ENCODE measurements around the gene GRB7.

DNA sequence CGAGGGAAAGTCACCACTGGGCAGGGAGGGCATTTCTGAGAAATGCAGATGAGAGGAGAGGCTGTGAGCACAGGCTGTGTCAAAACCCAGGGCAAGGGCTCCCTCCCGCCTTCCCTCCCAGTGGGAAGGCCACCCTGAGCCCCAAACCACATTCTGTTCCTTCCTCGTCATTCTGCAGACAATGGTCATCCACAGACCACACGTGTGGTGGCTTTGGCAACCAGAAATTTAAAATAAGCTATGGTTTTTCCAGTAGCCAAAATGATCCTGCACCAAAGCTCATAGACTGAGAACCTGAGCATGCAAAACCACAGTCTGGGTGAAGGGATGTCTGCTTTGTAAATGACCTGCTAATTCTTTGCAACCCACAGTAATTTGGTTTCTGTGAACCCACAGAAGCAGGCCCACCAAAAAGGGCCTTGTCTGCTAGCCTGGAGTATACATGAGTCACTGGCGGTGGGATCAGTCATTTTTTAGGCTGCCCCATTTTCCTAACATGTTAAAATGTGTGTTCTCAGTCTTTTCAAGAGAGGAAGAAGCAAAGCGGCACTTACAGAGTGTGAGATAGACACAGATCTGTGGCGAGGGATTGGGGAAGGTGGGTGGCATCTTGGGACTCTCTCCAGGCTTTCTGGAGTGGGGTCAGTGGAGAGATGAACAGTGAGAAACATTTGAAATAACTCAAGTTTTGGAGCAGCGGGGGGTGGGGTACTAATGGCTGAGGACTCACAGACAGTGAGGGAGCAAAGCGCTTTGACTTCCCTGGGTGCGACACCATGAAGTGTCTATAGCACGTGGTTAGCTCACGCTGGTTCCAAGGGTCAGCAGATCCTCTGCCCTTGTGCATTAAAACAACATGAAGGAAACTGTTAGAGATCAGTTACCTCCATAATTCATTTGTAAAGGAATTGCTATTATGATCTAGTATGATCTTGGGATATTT, 20.5 kb downstream of the GRB7 start:
- TF ChIP-seq, protein P1, sequence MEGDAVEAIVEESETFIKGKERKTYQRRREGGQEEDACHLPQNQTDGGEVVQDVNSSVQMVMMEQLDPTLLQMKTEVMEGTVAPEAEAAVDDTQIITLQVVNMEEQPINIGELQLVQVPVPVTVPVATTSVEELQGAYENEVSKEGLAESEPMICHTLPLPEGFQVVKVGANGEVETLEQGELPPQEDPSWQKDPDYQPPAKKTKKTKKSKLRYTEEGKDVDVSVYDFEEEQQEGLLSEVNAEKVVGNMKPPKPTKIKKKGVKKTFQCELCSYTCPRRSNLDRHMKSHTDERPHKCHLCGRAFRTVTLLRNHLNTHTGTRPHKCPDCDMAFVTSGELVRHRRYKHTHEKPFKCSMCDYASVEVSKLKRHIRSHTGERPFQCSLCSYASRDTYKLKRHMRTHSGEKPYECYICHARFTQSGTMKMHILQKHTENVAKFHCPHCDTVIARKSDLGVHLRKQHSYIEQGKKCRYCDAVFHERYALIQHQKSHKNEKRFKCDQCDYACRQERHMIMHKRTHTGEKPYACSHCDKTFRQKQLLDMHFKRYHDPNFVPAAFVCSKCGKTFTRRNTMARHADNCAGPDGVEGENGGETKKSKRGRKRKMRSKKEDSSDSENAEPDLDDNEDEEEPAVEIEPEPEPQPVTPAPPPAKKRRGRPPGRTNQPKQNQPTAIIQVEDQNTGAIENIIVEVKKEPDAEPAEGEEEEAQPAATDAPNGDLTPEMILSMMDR (IDR thresholded peaks at IDR 0.05) = no peak
- TF ChIP-seq POLR2A (IDR thresholded peaks at IDR 0.05) = no peak
